SU-DHL-6 (cell line): ENCODE measurements around the gene CACNG4.

Experiments used
- H2AFZ ChIP-seq: fragments of 200-600 bp; sonication (generic); 2 replicates; pipeline ENCODE4 v1.6.1; 2014; ENCODE audit warnings: low read depth, mild to moderate bottlenecking, moderate library complexity, mixed read lengths, antibody characterized with exemption, low read length; ENCODE audit not compliant: severe bottlenecking
- H3F3A ChIP-seq: fragments of 200-600 bp; shearing (Covaris generic); 2 replicates; pipeline ENCODE4 v1.6.0; 2016; ENCODE audit warnings: antibody characterized with exemption, mild to moderate bottlenecking; ENCODE audit not compliant: insufficient read depth
- H3K27ac ChIP-seq: fragments of 200-600 bp; sonication (generic); 2 replicates; pipeline ENCODE4 v1.5.1; 2016; ENCODE audit warnings: low read depth, mild to moderate bottlenecking, low read length, moderate library complexity, mixed read lengths
- H3K27me3 ChIP-seq: fragments of 200-600 bp; sonication (generic), shearing (Covaris generic); 2 replicates; pipeline ENCODE4 v1.6.0; 2014; ENCODE audit warnings: mild to moderate bottlenecking, low read length
- H3K36me3 ChIP-seq: fragments of 200-600 bp; sonication (generic); 2 replicates; pipeline ENCODE4 v1.6.1; 2014; ENCODE audit warnings: mild to moderate bottlenecking, low read length, mixed read lengths
- H3K4me2 ChIP-seq: fragments of 300-600, 200-600 bp; shearing (Covaris generic), sonication (generic); 2 replicates; pipeline ENCODE4 v1.6.0; 2014; ENCODE audit warnings: low read length, low read depth, mild to moderate bottlenecking; ENCODE audit not compliant: poor library complexity, severe bottlenecking
- H3K4me3 ChIP-seq: fragments of 200-600 bp; sonication (generic); 2 replicates; pipeline ENCODE4 v1.5.1; 2014; ENCODE audit warnings: antibody characterized with exemption, low read length, mild to moderate bottlenecking, mixed read lengths; ENCODE audit not compliant: insufficient read depth, poor library complexity, severe bottlenecking
- H3K79me2 ChIP-seq: fragments of 200-600 bp; sonication (generic); 2 replicates; pipeline ENCODE4 v1.6.1; 2014; ENCODE audit warnings: mild to moderate bottlenecking, low read length, moderate library complexity; ENCODE audit not compliant: insufficient read depth
- H3K9ac ChIP-seq: fragments of 200-600 bp; sonication (generic); 2 replicates; pipeline ENCODE4 v1.7.0; 2014; ENCODE audit warnings: mild to moderate bottlenecking, low read length
- H3K9me2 ChIP-seq: fragments of 200-600 bp; sonication (generic); replicated peaks from 2 replicates; pipeline ENCODE4 v1.6.1; 2014; ENCODE audit warnings: low read length; ENCODE audit not compliant: insufficient read depth
- H3K9me3 ChIP-seq: fragments of 200-600 bp; sonication (generic); 2 replicates; pipeline ENCODE4 v1.6.1; 2014; ENCODE audit warnings: low read length, mixed read lengths; ENCODE audit not compliant: insufficient read depth
- H4K20me1 ChIP-seq: fragments of 200-600 bp; sonication (generic); 2 replicates; pipeline ENCODE4 v1.6.1; 2014; ENCODE audit warnings: low read depth, mild to moderate bottlenecking, antibody characterized with exemption, low read length, moderate library complexity, mixed read lengths
- EZH2phosphoT487 ChIP-seq: fragments of 200-600 bp; sonication (generic), shearing (Covaris generic); conservative IDR thresholded peaks from 2 replicates; pipeline ENCODE4 v1.6.1; 2018; ENCODE audit warnings: mild to moderate bottlenecking, antibody characterized with exemption, low read length, moderate library complexity, mixed read lengths
- TF ChIP-seq, protein P1 (sequence below): fragments of 200-600 bp; sonication (generic); IDR thresholded peaks from one replicate; pipeline ENCODE4 v1.5.1; 2017; ENCODE audit warnings: antibody characterized with exemption, mild to moderate bottlenecking, low read length, moderate library complexity; ENCODE audit not compliant: insufficient read depth, poor library complexity, severe bottlenecking

The CACNG4 gene

DNA sequence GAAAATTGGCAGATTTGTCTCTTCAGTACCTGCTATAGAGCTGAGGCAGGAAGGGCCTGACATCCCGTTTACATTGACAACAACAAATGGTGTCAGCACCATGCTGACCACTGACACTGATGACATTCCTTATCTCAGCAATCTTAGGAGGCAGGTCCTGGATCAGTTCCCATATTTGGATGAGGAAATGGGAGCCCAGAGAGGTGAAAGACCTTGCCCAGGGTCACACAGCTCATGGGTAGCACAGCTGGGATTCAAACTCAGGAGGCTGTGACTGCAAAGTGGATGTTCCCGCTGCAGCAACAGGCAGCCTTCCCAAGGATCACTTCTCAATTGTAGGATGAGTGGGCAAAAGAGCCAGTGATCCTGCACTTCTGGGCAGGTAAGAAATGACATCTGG lies 30.5 kb upstream of the CACNG4 start:
- Histone ChIP-seq H3K79me2 (no peaks in the 10 kb centered on the region), H3K9ac (no peak overlapping the region), H3K4me3 (no peak overlapping the region), H3K9me2 (no peaks in the 10 kb centered on the region), H3K36me3 (no peaks in the 10 kb centered on the region), H3K27ac (no peak overlapping the region), H2AFZ (no peak overlapping the region), H4K20me1 (no peaks in the 10 kb centered on the region), H3K9me3 (peaks cover 7% of the 10 kb centered on the region; the same call in 1 of the 2 replicates), H3K4me2 (no peak overlapping the region), H3F3A (no peaks in the 10 kb centered on the region), H3K27me3 (no peaks in the 10 kb centered on the region; the same call in 1 of the 2 replicates)
- TF ChIP-seq EZH2phosphoT487 = no peak
- TF ChIP-seq, protein P1, sequence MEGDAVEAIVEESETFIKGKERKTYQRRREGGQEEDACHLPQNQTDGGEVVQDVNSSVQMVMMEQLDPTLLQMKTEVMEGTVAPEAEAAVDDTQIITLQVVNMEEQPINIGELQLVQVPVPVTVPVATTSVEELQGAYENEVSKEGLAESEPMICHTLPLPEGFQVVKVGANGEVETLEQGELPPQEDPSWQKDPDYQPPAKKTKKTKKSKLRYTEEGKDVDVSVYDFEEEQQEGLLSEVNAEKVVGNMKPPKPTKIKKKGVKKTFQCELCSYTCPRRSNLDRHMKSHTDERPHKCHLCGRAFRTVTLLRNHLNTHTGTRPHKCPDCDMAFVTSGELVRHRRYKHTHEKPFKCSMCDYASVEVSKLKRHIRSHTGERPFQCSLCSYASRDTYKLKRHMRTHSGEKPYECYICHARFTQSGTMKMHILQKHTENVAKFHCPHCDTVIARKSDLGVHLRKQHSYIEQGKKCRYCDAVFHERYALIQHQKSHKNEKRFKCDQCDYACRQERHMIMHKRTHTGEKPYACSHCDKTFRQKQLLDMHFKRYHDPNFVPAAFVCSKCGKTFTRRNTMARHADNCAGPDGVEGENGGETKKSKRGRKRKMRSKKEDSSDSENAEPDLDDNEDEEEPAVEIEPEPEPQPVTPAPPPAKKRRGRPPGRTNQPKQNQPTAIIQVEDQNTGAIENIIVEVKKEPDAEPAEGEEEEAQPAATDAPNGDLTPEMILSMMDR = no peak

DNA sequence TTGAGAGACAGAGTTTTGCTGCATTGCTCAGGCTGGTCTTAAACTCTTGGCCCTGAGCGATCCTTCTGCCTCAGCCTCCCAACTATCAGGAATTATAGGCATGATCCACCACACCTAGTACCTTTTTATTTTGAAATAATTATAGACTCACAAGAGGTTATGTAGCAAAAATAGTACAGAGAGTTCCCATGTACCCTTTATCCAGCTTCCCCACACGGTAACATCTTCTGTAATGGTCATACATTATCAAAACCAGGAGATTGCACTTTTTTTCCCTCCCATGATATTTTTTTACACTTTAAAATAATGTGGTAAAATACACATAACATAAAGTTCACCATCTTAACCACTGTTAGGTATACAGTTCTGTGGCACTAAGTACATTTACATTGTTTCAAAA lies 28.8 kb upstream of the CACNG4 start:
- no peak overlapping the region for H3K27ac ChIP-seq
- H3K4me3 ChIP-seq = no peak overlapping the region
- H3K9me2 ChIP-seq = no peaks in the 10 kb centered on the region
- H3F3A ChIP-seq = no peaks in the 10 kb centered on the region
- no peak overlapping the region for H3K9ac ChIP-seq
- H4K20me1 ChIP-seq = no peaks in the 10 kb centered on the region
- H3K36me3 ChIP-seq = no peaks in the 10 kb centered on the region
- peaks cover 7% of the 10 kb centered on the region; the same call in 1 of the 2 replicates for H3K9me3 ChIP-seq
- no peaks in the 10 kb centered on the region; the same call in 1 of the 2 replicates for H3K27me3 ChIP-seq
- no peak overlapping the region for H2AFZ ChIP-seq
- H3K4me2 ChIP-seq = no peak overlapping the region
- TF ChIP-seq, protein P1 = no peak
- TF ChIP-seq EZH2phosphoT487 = no peak
- H3K79me2 ChIP-seq = no peaks in the 10 kb centered on the region

DNA sequence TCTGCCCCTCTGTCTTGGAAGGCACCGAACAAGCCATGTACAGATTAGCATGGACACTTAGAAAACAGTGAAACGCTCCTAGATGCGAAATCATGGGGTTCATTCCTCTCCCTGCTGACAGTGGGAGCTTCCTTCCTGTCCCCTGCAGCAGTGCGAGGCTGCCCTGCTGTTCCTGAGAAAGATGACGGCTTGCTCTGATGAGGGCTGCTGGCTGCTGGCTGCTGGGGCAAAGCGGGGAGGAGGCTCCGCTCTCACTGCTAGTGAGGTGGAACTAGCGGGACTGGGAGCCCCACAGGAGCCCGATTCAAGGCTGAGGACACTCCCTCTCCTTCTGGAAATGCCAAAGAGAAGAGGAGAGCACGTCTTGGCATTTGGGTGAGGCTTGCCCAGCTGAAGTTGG lies 25.9 kb upstream of the CACNG4 start:
- Histone ChIP-seq H4K20me1 (no peaks in the 10 kb centered on the region), H3K9ac (no peak overlapping the region), H3K4me2 (no peak overlapping the region), H3K9me2 (no peaks in the 10 kb centered on the region), H3K9me3 (peaks cover 7% of the 10 kb centered on the region; the same call in 1 of the 2 replicates), H3K36me3 (no peaks in the 10 kb centered on the region), H3F3A (no peaks in the 10 kb centered on the region), H3K27me3 (no peaks in the 10 kb centered on the region; the same call in 1 of the 2 replicates), H3K79me2 (no peaks in the 10 kb centered on the region), H2AFZ (no peak overlapping the region), H3K27ac (no peak overlapping the region), H3K4me3 (no peak overlapping the region)
- TF ChIP-seq, protein P1 = no peak
- no peak for TF ChIP-seq EZH2phosphoT487
